Right lung (tissue), 5 donors: Measurements from ENCODE around the gene DGKB. TPM values are rescaled to one million over a fixed set of nuclear protein-coding genes. Genes with fewer than 3 reads are reported as not detected.

Experiments used
- DNase-seq, 2 donors: peaks; one replicate each; pipeline ENCODE4 v3.0.0-alpha.2; 2013
- polyA plus RNA-seq, 5 donors: library from polyadenylated mRNA; unstranded; fragments of 120-200 nt; gene quantifications; one replicate each; pipeline versions ENCODE4 v1.2.1 to v1.2.3, GENCODE V29; 2013; ENCODE audit warnings: inconsistent platforms in 1 of 5, low replicate concordance in 1 of 5; ENCODE audit not compliant: insufficient read length in 5 of 5, insufficient read depth in 1 of 5

DGKB gene
- polyA plus RNA-seq, 5 donors = 0.19 to 0.26 (median 0.25) TPM

- no peak for DNase-seq
Measured at GRCh38 chr7:14861456-14861855, 41.1 kb downstream of the DGKB start.

- DNase-seq = no peak
Measured at GRCh38 chr7:14859267-14859666, 43.3 kb downstream of the DGKB start.

GRCh38 chr7:14858866-14859265 is 43.7 kb downstream of the DGKB start:
- no peak for DNase-seq

- no peak for DNase-seq
Measured at GRCh38 chr7:14858410-14858809, 44.1 kb downstream of the DGKB start.

- no peak for DNase-seq
Measured at GRCh38 chr7:14855033-14855794, 47.3 kb downstream of the DGKB start.

- no peak for DNase-seq
Measured at GRCh38 chr7:14854471-14854870, 48.1 kb downstream of the DGKB start.

- DNase-seq = no peak
Measured at GRCh38 chr7:14851610-14852009, 50.9 kb downstream of the DGKB start.

- DNase-seq = no peak
Measured at GRCh38 chr7:14850039-14850438, 52.5 kb downstream of the DGKB start.

GRCh38 chr7:14846405-14846804 is 56.1 kb downstream of the DGKB start:
- no peak for DNase-seq

- DNase-seq = no peak
Measured at GRCh38 chr7:14843755-14844154, 58.8 kb downstream of the DGKB start.

- no peak for DNase-seq
Measured at GRCh38 chr7:14842523-14842922, 60.0 kb downstream of the DGKB start.

GRCh38 chr7:14841869-14842268 is 60.7 kb downstream of the DGKB start:
- no peak for DNase-seq

GRCh38 chr7:14841086-14841485 is 61.5 kb downstream of the DGKB start:
- no peak for DNase-seq

- DNase-seq = no peak
Measured at GRCh38 chr7:14839307-14839706, 63.2 kb downstream of the DGKB start.

GRCh38 chr7:14837216-14837615 is 65.3 kb downstream of the DGKB start:
- no peak for DNase-seq

GRCh38 chr7:14836571-14837189 is 65.9 kb downstream of the DGKB start:
- DNase-seq = no peak

- no peak for DNase-seq
Measured at GRCh38 chr7:14836006-14836405, 66.5 kb downstream of the DGKB start.

- DNase-seq = no peak
Measured at GRCh38 chr7:14835384-14835783, 67.2 kb downstream of the DGKB start.

GRCh38 chr7:14834883-14835282 is 67.7 kb downstream of the DGKB start:
- DNase-seq = no peak

- DNase-seq = no peak
Measured at GRCh38 chr7:14834456-14834855, 68.1 kb downstream of the DGKB start.

- DNase-seq = no peak
Measured at GRCh38 chr7:14833707-14834106, 68.8 kb downstream of the DGKB start.

- DNase-seq = no peak
Measured at GRCh38 chr7:14828053-14828452, 74.5 kb downstream of the DGKB start.

- no peak for DNase-seq
Measured at GRCh38 chr7:14826426-14826825, 76.1 kb downstream of the DGKB start.

- DNase-seq = peak in 1 of 2 donors; percentile 29
Measured at GRCh38 chr7:14825912-14826311, 76.6 kb downstream of the DGKB start.
